ENCODE results near the gene ITGB6. TPM values are rescaled to one million over a fixed set of nuclear protein-coding genes. Genes with fewer than 3 reads are reported as not detected.
A peak's percentile ranks its signal among the peaks of the same experiment; 100 is the strongest.

Gene ITGB6
- total and polyA plus RNA-seq, 2 donors (not counting 3 experiments of a cell fraction or from before 2014, with no cell fraction given), result 0.03 TPM; not detected in 1

- intact Hi-C loops (cut with micrococcal nuclease), result no loop called here
- no TSS peak for BruUV-seq (replicated peaks)
- Histone ChIP-seq H4K20me1 (replicated peaks; ENCODE audit: control insufficient read depth, extremely low read depth, insufficient read depth, low read length) (no peaks in the 10 kb centered on the region), H3K9me1 (replicated peaks; ENCODE audit: control insufficient read depth, extremely low read depth, insufficient read depth, low read length) (no peaks in the 10 kb centered on the region), H3K79me2 (ENCODE audit: control insufficient read depth, insufficient read depth, low read length) (no peaks in the 10 kb centered on the region), H3K4me2 (ENCODE audit: insufficient read depth, low read length) (no peak overlapping the region), H3K36me3 (ENCODE audit: control insufficient read depth in 2 of 2, extremely low read depth in 1 of 2, insufficient read depth in 2 of 2, low read length in 2 of 2) (no peaks in the 10 kb centered on the region), H3K27ac (ENCODE audit: insufficient read depth, low read depth, low read length) (no peak overlapping the region), H3K27me3 (ENCODE audit: control insufficient read depth in 2 of 2, insufficient read depth in 2 of 2, low read length in 2 of 2) (no peaks in the 10 kb centered on the region), H3K9me3 (replicated peaks; ENCODE audit: control insufficient read depth, insufficient read depth, low read length) (no peaks in the 10 kb centered on the region), H3K4me1 (ENCODE audit: control insufficient read depth, extremely low read depth, insufficient read depth, low read length) (peaks cover 22% of the 10 kb centered on the region), H2AFZ (ENCODE audit: low read depth, low read length) (no peak overlapping the region), H3K4me3 (replicated peaks in 1 of 3; ENCODE audit: insufficient read depth in 1 of 3, low read depth in 1 of 3, low read length in 3 of 3) (no peak overlapping the region), H3K9ac (replicated peaks; ENCODE audit: extremely low read depth, insufficient read depth, low read length) (no peak overlapping the region)
- TF ChIP-seq EZH2 (IDR thresholded peaks at IDR 0.05; ENCODE audit: borderline replicate concordance, low read depth, low read length, severe bottlenecking) (no peak), FOS (IDR thresholded peaks at IDR 0.05; ENCODE audit: borderline replicate concordance, insufficient read depth, low read length) (no peak), GATA2 (IDR thresholded peaks at IDR 0.05; ENCODE audit: insufficient read depth, insufficient read length, low read depth, low read length) (no peak)
- FAIRE-seq, result no peak
- ChIA-PET CTCF (interaction anchor here (2.5 to 4.1 kb wide), 3 partner anchors 10 to 30 kb away, joined by 11 to 15 read pairs (median 13); no protein-coding TSS in a partner anchor), POLR2A (no interaction called here)
- DNase-seq (ENCODE audit: low read depth, low spot score), result no peak
- dilution Hi-C loops (cut with MboI; ENCODE audit: extremely low pct_ligation_motif_present, low sequenced_read_pairs), result no loop called here
Observed at GRCh38 chr2:160239436-160239835, 39.4 kb upstream of the ITGB6 start.

- intact Hi-C loops (cut with micrococcal nuclease), result no loop called here
- Histone ChIP-seq H3K36me3 (ENCODE audit: control insufficient read depth in 2 of 2, extremely low read depth in 1 of 2, insufficient read depth in 2 of 2, low read length in 2 of 2) (no peaks in the 10 kb centered on the region), H2AFZ (ENCODE audit: low read depth, low read length) (peak overlapping the region; percentile 29), H3K27me3 (ENCODE audit: control insufficient read depth in 2 of 2, insufficient read depth in 2 of 2, low read length in 2 of 2) (no peaks in the 10 kb centered on the region), H3K4me3 (replicated peaks in 1 of 3; ENCODE audit: insufficient read depth in 1 of 3, low read depth in 1 of 3, low read length in 3 of 3) (no peak overlapping the region), H3K4me1 (ENCODE audit: control insufficient read depth, extremely low read depth, insufficient read depth, low read length) (peaks cover 22% of the 10 kb centered on the region), H3K27ac (ENCODE audit: insufficient read depth, low read depth, low read length) (no peak overlapping the region), H4K20me1 (replicated peaks; ENCODE audit: control insufficient read depth, extremely low read depth, insufficient read depth, low read length) (no peaks in the 10 kb centered on the region), H3K79me2 (ENCODE audit: control insufficient read depth, insufficient read depth, low read length) (no peaks in the 10 kb centered on the region), H3K9me1 (replicated peaks; ENCODE audit: control insufficient read depth, extremely low read depth, insufficient read depth, low read length) (no peaks in the 10 kb centered on the region), H3K9me3 (replicated peaks; ENCODE audit: control insufficient read depth, insufficient read depth, low read length) (no peaks in the 10 kb centered on the region), H3K4me2 (ENCODE audit: insufficient read depth, low read length) (no peak overlapping the region), H3K9ac (replicated peaks; ENCODE audit: extremely low read depth, insufficient read depth, low read length) (no peak overlapping the region)
- POLR2A ChIA-PET, result interaction anchor here (0.6 kb wide), 1 partner anchor 140 kb away, joined by 3 read pairs; no protein-coding TSS in a partner anchor
- no peak for FAIRE-seq
- dilution Hi-C loops (cut with MboI; ENCODE audit: extremely low pct_ligation_motif_present, low sequenced_read_pairs), result no loop called here
- DNase-seq (ENCODE audit: low read depth, low spot score), result no peak
- BruUV-seq (replicated peaks), result no TSS peak
- TF ChIP-seq JUN (IDR thresholded peaks at IDR 0.05; ENCODE audit: borderline replicate concordance, insufficient read depth, insufficient read length, low read depth) (no peak), CTCF (IDR thresholded peaks at IDR 0.05; ENCODE audit: extremely low read depth in 1 of 2, insufficient read depth in 1 of 2, low read depth in 1 of 2, low read length in 2 of 2) (no peak), EZH2 (IDR thresholded peaks at IDR 0.05; ENCODE audit: borderline replicate concordance, low read depth, low read length, severe bottlenecking) (no peak)
- CTCF ChIA-PET, result interaction anchor here (0.9 to 4.1 kb wide), 3 partner anchors 9 to 32 kb away, joined by 3 to 15 read pairs (median 13); no protein-coding TSS in a partner anchor
Observed at GRCh38 chr2:160238392-160238791, 38.3 kb upstream of the ITGB6 start.
